HepG2 (cell line): Measurements from ENCODE around the gene KANSL1. TPM values are rescaled to one million over a fixed set of nuclear protein-coding genes. Genes with fewer than 3 reads are reported as not detected.

ENCODE experiments used
- CAMTA2 ChIP-seq: sonication (generic); formaldehyde crosslinking; IDR thresholded peaks from 2 replicates; pipeline ENCODE4 v1.4.0; 2020; ENCODE audit warnings: mild to moderate bottlenecking, missing genetic modification reagents, borderline replicate concordance
- CEBPG ChIP-seq: IDR thresholded peaks from 2 replicates; pipeline ENCODE4 v1.6.1; 2016
- CHD2 ChIP-seq: IDR thresholded peaks from 2 replicates; pipeline ENCODE4 v1.6.1; 2011; ENCODE audit warnings: low read depth, low read length, improper control_type of control experiment
- DDIT3 ChIP-seq: sonication (generic); formaldehyde crosslinking; IDR thresholded peaks from 2 replicates; pipeline ENCODE4 v1.4.0; 2020; ENCODE audit warnings: mild to moderate bottlenecking, missing genetic modification reagents
- EED ChIP-seq: sonication (generic); formaldehyde crosslinking; IDR thresholded peaks from 2 replicates; pipeline ENCODE4 v1.5.0; 2020; ENCODE audit warnings: mild to moderate bottlenecking, missing genetic modification reagents
- FOSL1 ChIP-seq: sonication (generic); formaldehyde crosslinking; IDR thresholded peaks from 2 replicates; pipeline ENCODE4 v1.9.0; 2021; ENCODE audit warnings: missing genetic modification reagents, borderline replicate concordance
- FOXK1 ChIP-seq: sonication (generic); formaldehyde crosslinking; IDR thresholded peaks from 2 replicates; pipeline ENCODE4 v1.4.0; 2020; ENCODE audit warnings: low read depth, missing genetic modification reagents, borderline replicate concordance
- HMGA1 ChIP-seq: sonication (generic); formaldehyde crosslinking; conservative IDR thresholded peaks from 2 replicates; pipeline ENCODE4 v1.4.0; 2020; ENCODE audit warnings: missing genetic modification reagents
- JDP2 ChIP-seq: sonication (generic); formaldehyde crosslinking; IDR thresholded peaks from 2 replicates; pipeline ENCODE4 v1.8.1; 2022; ENCODE audit warnings: missing genetic modification reagents, borderline replicate concordance
- MIER2 ChIP-seq: IDR thresholded peaks from 2 replicates; pipeline ENCODE4 v1.6.1; 2016; ENCODE audit warnings: missing biosample characterization, missing genetic modification reagents
- MYNN ChIP-seq: sonication (generic); formaldehyde crosslinking; IDR thresholded peaks from 2 replicates; pipeline ENCODE4 v1.4.0; 2020; ENCODE audit warnings: mild to moderate bottlenecking, low read depth, missing genetic modification reagents
- PBX3 ChIP-seq: sonication (generic); formaldehyde crosslinking; IDR thresholded peaks from 2 replicates; pipeline ENCODE4 v1.8.1; 2023; ENCODE audit warnings: missing genetic modification reagents, inconsistent platforms, borderline replicate concordance
- PHF5A ChIP-seq: IDR thresholded peaks from one replicate; pipeline ENCODE4 v1.6.1; 2018; ENCODE audit warnings: low read depth, missing genetic modification reagents; ENCODE audit not compliant: unreplicated experiment
- PRMT3 ChIP-seq: sonication (generic); formaldehyde crosslinking; IDR thresholded peaks from 2 replicates; pipeline ENCODE4 v1.8.1; 2022; ENCODE audit warnings: low read depth, mild to moderate bottlenecking, moderate library complexity, missing genetic modification reagents, borderline replicate concordance
- RCOR2 ChIP-seq: IDR thresholded peaks from 2 replicates; pipeline ENCODE4 v1.6.1; 2016; ENCODE audit warnings: missing biosample characterization, missing genetic modification reagents
- SAFB2 ChIP-seq: sonication (generic); formaldehyde crosslinking; IDR thresholded peaks from 2 replicates; pipeline ENCODE4 v1.5.1; 2020; ENCODE audit warnings: missing genetic modification reagents, low read depth, mild to moderate bottlenecking, borderline replicate concordance
- TARDBP ChIP-seq: sonication (generic); formaldehyde crosslinking; IDR thresholded peaks from 2 replicates; pipeline ENCODE4 v1.8.0; 2022; ENCODE audit warnings: mild to moderate bottlenecking, missing genetic modification reagents
- TP53 ChIP-seq: sonication (generic); formaldehyde crosslinking; conservative IDR thresholded peaks from 2 replicates; pipeline ENCODE4 v1.4.0; 2020; ENCODE audit warnings: missing genetic modification reagents
- ZNF12 ChIP-seq: sonication (generic); formaldehyde crosslinking; IDR thresholded peaks from 2 replicates; pipeline ENCODE4 v1.5.0; 2020; ENCODE audit warnings: missing genetic modification reagents
- ZNF180 ChIP-seq: sonication (generic); formaldehyde crosslinking; IDR thresholded peaks from 2 replicates; pipeline ENCODE4 v1.4.0; 2020; ENCODE audit warnings: low read depth, missing genetic modification reagents, borderline replicate concordance
- ZNF232 ChIP-seq: sonication (generic); formaldehyde crosslinking; IDR thresholded peaks from 2 replicates; pipeline ENCODE4 v1.4.0; 2020; ENCODE audit warnings: missing genetic modification reagents, borderline replicate concordance
- ZNF335 ChIP-seq: sonication (generic); formaldehyde crosslinking; IDR thresholded peaks from 2 replicates; pipeline ENCODE4 v1.4.0; 2020; ENCODE audit warnings: missing genetic modification reagents
- ZNF430 ChIP-seq: sonication (generic); formaldehyde crosslinking; IDR thresholded peaks from 2 replicates; pipeline ENCODE4 v1.9.0; 2021; ENCODE audit warnings: mild to moderate bottlenecking, missing genetic modification reagents
- polyA plus RNA-seq, 8 experiments: library from polyadenylated mRNA; depleted of rRNA in 3 of 8; stranded (reverse) in 7 of 8; unstranded in 1 of 8; fragments of >200 nt; fragmentation: Illumina TruSeq in 4 of 8; extraction: Trizol in 4 of 8; gene quantifications; 2 replicates each; pipeline versions ENCODE4 v1.2.1 to v1.2.3, GENCODE V29; 2011 to 2016; ENCODE audit warnings: low read depth in 4 of 8, missing spikeins in 1 of 8, mixed read lengths in 1 of 8; ENCODE audit not compliant: insufficient read depth in 1 of 8
- total RNA-seq, 5 experiments: library from RNA; depleted of rRNA; stranded (reverse); fragments of >200 nt; fragmentation: Illumina TruSeq; extraction: Trizol; gene quantifications; 2 replicates each; pipeline ENCODE4 v1.2.3, GENCODE V29; 2016; ENCODE audit warnings: low read depth in 1 of 5
- TF ChIP-seq, protein P1 (sequence below): sonication (generic); formaldehyde crosslinking; conservative IDR thresholded peaks from 2 replicates; pipeline ENCODE4 v1.8.1; 2023; ENCODE audit warnings: missing genetic modification reagents
- TF ChIP-seq, protein P2 (sequence below): sonication (generic); formaldehyde crosslinking; IDR thresholded peaks from 2 replicates; pipeline ENCODE4 v1.4.0; 2020; ENCODE audit warnings: missing genetic modification reagents, borderline replicate concordance

KANSL1 gene
- total and polyA plus RNA-seq, 2 of the 13 experiments (the other 11 are each of a cell fraction or from before 2014, with no cell fraction given) = 24.0 to 59.6 TPM

DNA sequence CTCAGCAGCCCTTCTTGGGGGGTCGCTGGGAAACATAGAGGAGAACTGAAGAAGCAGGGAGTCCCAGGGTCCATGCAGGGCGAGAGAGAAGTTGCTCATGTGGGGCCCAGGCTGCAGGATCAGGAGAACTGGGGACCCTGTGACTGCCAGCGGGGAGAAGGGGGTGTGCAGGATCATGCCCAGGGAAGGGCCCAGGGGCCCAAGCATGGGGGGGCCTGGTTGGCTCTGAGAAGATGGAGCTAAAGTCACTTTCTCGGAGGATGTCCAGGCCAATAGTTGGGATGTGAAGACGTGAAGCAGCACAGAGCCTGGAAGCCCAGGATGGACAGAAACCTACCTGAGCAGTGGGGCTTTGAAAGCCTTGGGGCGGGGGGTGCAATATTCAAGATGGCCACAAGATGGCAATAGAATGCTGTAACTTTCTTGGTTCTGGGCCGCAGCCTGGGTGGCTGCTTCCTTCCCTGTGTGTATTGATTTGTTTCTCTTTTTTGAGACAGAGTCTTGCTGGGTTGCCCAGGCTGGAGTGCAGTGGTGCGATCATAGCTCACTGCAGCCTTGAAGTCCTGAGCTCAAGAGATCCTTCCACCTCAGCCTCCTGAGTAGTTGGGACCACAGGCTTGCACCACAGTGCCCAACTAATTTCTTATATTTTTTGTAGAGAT, 190.8 kb downstream of the KANSL1 start (continued):
- TF ChIP-seq, protein P1, sequence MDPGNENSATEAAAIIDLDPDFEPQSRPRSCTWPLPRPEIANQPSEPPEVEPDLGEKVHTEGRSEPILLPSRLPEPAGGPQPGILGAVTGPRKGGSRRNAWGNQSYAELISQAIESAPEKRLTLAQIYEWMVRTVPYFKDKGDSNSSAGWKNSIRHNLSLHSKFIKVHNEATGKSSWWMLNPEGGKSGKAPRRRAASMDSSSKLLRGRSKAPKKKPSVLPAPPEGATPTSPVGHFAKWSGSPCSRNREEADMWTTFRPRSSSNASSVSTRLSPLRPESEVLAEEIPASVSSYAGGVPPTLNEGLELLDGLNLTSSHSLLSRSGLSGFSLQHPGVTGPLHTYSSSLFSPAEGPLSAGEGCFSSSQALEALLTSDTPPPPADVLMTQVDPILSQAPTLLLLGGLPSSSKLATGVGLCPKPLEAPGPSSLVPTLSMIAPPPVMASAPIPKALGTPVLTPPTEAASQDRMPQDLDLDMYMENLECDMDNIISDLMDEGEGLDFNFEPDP (CRISPR knock-in tag) = no peak
- TF ChIP-seq ZNF232 (CRISPR knock-in tag) (no peak; the same call in 1 of the 2 replicates), ZNF180 (no peak), DDIT3 (no peak), PRMT3 (CRISPR knock-in tag) (no peak), TP53 (CRISPR knock-in tag) (no peak), CEBPG (CRISPR knock-in tag) (peak; percentile 44; the same call in 1 of the 2 replicates), PHF5A (no peak), PBX3 (no peak), TARDBP (CRISPR knock-in tag) (peak; percentile 74), MIER2 (peak; percentile 50; the same call in 1 of the 2 replicates), EED (CRISPR knock-in tag) (peak; percentile 81; the same call in 1 of the 2 replicates), RCOR2 (CRISPR knock-in tag) (peak; percentile 77), JDP2 (CRISPR knock-in tag) (no peak), SAFB2 (peak; percentile 60; the same call in 1 of the 2 replicates), FOXK1 (CRISPR knock-in tag) (peak; percentile 58; the same call in 1 of the 2 replicates), ZNF12 (CRISPR knock-in tag) (no peak), CAMTA2 (CRISPR knock-in tag) (no peak), HMGA1 (no peak), MYNN (CRISPR knock-in tag) (0 out of 2 replicates have a peak, but pooled peaks have one; percentile 83), CHD2 (no peak), ZNF335 (CRISPR knock-in tag) (peak; percentile 59; the same call in 1 of the 2 replicates), FOSL1 (CRISPR knock-in tag) (no peak), ZNF430 (CRISPR knock-in tag) (no peak)
- TF ChIP-seq, protein P2, sequence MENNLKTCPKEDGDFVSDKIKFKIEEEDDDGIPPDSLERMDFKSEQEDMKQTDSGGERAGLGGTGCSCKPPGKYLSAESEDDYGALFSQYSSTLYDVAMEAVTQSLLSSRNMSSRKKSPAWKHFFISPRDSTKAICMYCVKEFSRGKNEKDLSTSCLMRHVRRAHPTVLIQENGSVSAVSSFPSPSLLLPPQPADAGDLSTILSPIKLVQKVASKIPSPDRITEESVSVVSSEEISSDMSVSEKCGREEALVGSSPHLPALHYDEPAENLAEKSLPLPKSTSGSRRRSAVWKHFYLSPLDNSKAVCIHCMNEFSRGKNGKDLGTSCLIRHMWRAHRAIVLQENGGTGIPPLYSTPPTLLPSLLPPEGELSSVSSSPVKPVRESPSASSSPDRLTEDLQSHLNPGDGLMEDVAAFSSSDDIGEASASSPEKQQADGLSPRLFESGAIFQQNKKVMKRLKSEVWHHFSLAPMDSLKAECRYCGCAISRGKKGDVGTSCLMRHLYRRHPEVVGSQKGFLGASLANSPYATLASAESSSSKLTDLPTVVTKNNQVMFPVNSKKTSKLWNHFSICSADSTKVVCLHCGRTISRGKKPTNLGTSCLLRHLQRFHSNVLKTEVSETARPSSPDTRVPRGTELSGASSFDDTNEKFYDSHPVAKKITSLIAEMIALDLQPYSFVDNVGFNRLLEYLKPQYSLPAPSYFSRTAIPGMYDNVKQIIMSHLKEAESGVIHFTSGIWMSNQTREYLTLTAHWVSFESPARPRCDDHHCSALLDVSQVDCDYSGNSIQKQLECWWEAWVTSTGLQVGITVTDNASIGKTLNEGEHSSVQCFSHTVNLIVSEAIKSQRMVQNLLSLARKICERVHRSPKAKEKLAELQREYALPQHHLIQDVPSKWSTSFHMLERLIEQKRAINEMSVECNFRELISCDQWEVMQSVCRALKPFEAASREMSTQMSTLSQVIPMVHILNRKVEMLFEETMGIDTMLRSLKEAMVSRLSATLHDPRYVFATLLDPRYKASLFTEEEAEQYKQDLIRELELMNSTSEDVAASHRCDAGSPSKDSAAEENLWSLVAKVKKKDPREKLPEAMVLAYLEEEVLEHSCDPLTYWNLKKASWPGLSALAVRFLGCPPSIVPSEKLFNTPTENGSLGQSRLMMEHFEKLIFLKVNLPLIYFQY (CRISPR knock-in tag) = peak; percentile 54; the same call in 1 of the 2 replicates
